SKM-1 treated with dmso at 0.1 percent for 144 hours (cell line): ENCODE data around the gene HM13.
"Not testable (repeated sequence)": the region's sequence is repeated elsewhere in the genome, so short reads cannot be mapped to it uniquely, and the experiment has no call there.

Source experiments
- DNase-seq: peaks from one replicate; lab custom pipeline; 2025; ENCODE audit not compliant: unreplicated experiment; lab: John Stamatoyannopoulos, UW

HM13 gene

GRCh38 chr20:31514154-31515071 lies at the start of gene HM13:
Gene HM13 (plus strand): TSS chr20:31514442. CDS start chr20:31514552, 110 bp downstream.
- DNase-seq = peak; percentile 91

- not testable (repeated sequence) for DNase-seq
Measured at GRCh38 chr20:31470946-31471345, 43.3 kb upstream of the HM13 start.

- no peak for DNase-seq
Measured at GRCh38 chr20:31472395-31473330, 41.6 kb upstream of the HM13 start.

GRCh38 chr20:31473331-31474096 lies 40.7 kb upstream of the HM13 start:
- DNase-seq = no peak

- no peak for DNase-seq
Measured at GRCh38 chr20:31474097-31474436, 40.2 kb upstream of the HM13 start.

GRCh38 chr20:31474758-31475427 lies 39.3 kb upstream of the HM13 start, which contains the start of the genes DEFB124 and REM1:
Gene DEFB124 (minus strand): TSS chr20:31475127. CDS start chr20:31473013, 2,114 bp downstream.
Gene REM1 (plus strand): TSS chr20:31475288. CDS start chr20:31476446, 1,158 bp downstream.
- no peak for DNase-seq

GRCh38 chr20:31475472-31476293 lies 38.6 kb upstream of the HM13 start:
- no peak for DNase-seq

- no peak for DNase-seq
Measured at GRCh38 chr20:31476294-31476585, 38.0 kb upstream of the HM13 start.

- DNase-seq = no peak
Measured at GRCh38 chr20:31476643-31477215, 37.5 kb upstream of the HM13 start.

GRCh38 chr20:31484001-31484400 lies 30.2 kb upstream of the HM13 start:
- no peak for DNase-seq

- DNase-seq = no peak
Measured at GRCh38 chr20:31485450-31486339, 28.5 kb upstream of the HM13 start.

- DNase-seq = no peak
Measured at GRCh38 chr20:31488115-31488514, 26.1 kb upstream of the HM13 start.

- DNase-seq = no peak
Measured at GRCh38 chr20:31489152-31489551, 25.1 kb upstream of the HM13 start.

- DNase-seq = no peak
Measured at GRCh38 chr20:31490752-31491151, 23.5 kb upstream of the HM13 start.

GRCh38 chr20:31494131-31494530 lies 20.1 kb upstream of the HM13 start:
- no peak for DNase-seq

GRCh38 chr20:31496761-31497295 lies 17.4 kb upstream of the HM13 start:
- no peak for DNase-seq

- DNase-seq = no peak
Measured at GRCh38 chr20:31497838-31498540, 16.3 kb upstream of the HM13 start.
